GM19455 (cell line): Measurements from ENCODE around the gene ZNF445.
"Not testable (repeated sequence)": the region's sequence is repeated elsewhere in the genome, so short reads cannot be mapped to it uniquely, and the experiment has no call there.

Experiments used
- ATAC-seq: cut with Tn5 transposase; IDR thresholded peaks from one replicate; pipeline ENCODE4 v1.9.1; 2021; ENCODE audit not compliant: unreplicated experiment

ZNF445 gene

GRCh38 chr3:44402548-44402947 lies 74.9 kb downstream of the ZNF445 start:
- no peak for ATAC-seq

GRCh38 chr3:44400771-44401170 lies 76.7 kb downstream of the ZNF445 start:
- ATAC-seq, result no peak

- no peak for ATAC-seq
Measured at GRCh38 chr3:44398853-44399252, 78.6 kb downstream of the ZNF445 start.

GRCh38 chr3:44398271-44398670 lies 79.2 kb downstream of the ZNF445 start:
- ATAC-seq, result not testable (repeated sequence)

GRCh38 chr3:44396200-44397171 lies 81.0 kb downstream of the ZNF445 start:
- no peak for ATAC-seq

GRCh38 chr3:44395714-44396113 lies 81.8 kb downstream of the ZNF445 start:
- no peak for ATAC-seq

- no peak for ATAC-seq
Measured at GRCh38 chr3:44392489-44392888, 85.0 kb downstream of the ZNF445 start.

- ATAC-seq, result no peak
Measured at GRCh38 chr3:44387404-44387803, 90.1 kb downstream of the ZNF445 start.
